ENCODE data around the gene TSPAN3. TPM values are rescaled to one million over a fixed set of nuclear protein-coding genes. Genes with fewer than 3 reads are reported as not detected.

Gene TSPAN3
- total RNA-seq, 1 donor from 2014 or later: 252 TPM

- peak; percentile 62 for TF ChIP-seq CTCF (IDR thresholded peaks at IDR 0.05; ENCODE audit: insufficient read depth, low read length, poor library complexity, severe bottlenecking)
- no peaks in the 10 kb centered on the region for H3K27me3 ChIP-seq (ENCODE audit: control insufficient read depth, insufficient read depth, low read length)
These were observed 36.0 kb downstream of the TSPAN3 start for GRCh38 chr15:77034695-77035489.

DNA sequence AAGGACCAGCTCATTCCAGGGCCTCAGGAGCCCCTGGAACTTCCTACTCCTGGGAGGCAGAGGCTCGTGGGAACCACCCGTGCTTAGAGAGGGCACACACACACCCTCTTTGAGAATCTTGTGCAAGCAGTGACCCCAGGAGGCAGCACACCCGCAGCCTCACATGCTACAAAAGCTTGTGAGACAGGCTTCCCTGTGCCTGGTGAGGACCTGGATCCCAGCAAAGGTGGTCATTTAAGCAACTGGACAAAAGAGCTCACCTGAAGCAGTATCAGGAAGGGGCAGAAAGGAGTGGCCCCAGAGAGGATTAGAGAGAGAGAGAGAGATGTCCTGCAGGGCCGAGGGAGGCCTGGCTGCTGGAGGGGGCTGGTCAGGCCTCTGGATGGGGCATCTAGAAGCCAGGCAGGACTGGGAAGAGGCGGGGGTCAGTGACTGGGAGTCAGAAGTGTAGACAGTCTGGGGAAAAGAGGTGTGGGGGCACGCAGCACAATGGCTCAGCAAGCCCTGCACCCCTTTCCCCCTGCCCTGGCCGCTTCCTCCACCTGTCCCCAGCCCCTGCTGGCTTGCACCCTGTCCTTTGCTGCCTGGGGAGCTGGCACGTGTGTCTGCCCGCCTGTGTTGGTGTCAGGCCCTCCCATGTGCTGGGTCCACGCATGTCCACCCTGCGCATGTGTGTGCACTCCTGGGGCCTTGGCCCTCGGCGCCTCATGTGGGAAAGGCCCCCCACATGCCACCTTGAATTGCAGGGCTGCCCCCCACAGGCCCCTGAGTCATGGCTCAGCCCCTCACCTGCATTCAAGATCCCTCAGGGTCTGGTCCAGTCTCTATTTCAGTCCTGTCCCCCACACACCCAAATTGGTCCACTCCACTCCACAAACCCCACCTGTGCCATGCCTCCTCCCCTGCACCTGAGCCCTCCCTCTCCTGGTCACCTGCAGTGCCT, 36.9 kb downstream of the TSPAN3 start:
- H3K4me3 ChIP-seq (ENCODE audit: low read depth, low read length): no peak overlapping the region
- no peaks in the 10 kb centered on the region for H3K27me3 ChIP-seq (ENCODE audit: control insufficient read depth, insufficient read depth, low read length)
- no peaks in the 10 kb centered on the region for H3K36me3 ChIP-seq (ENCODE audit: control insufficient read depth, insufficient read depth, low read length)
- no peak for TF ChIP-seq CTCF (IDR thresholded peaks at IDR 0.05; ENCODE audit: insufficient read depth, low read length, poor library complexity, severe bottlenecking)
- DNase-seq (ENCODE audit: low read depth): no peak

More at GRCh38 chr15:77034695-77035489, 36.0 kb downstream of the TSPAN3 start:
- DNase-seq (ENCODE audit: low read depth): no peak
- H3K4me3 ChIP-seq (ENCODE audit: low read depth, low read length): no peak overlapping the region
- H3K36me3 ChIP-seq (ENCODE audit: control insufficient read depth, insufficient read depth, low read length): no peaks in the 10 kb centered on the region

- no peak for TF ChIP-seq CTCF (IDR thresholded peaks at IDR 0.05; ENCODE audit: insufficient read depth, low read length, poor library complexity, severe bottlenecking)
- Histone ChIP-seq H3K36me3 (ENCODE audit: control insufficient read depth, insufficient read depth, low read length) (no peaks in the 10 kb centered on the region), H3K4me3 (ENCODE audit: low read depth, low read length) (no peak overlapping the region), H3K27me3 (ENCODE audit: control insufficient read depth, insufficient read depth, low read length) (no peaks in the 10 kb centered on the region)
- DNase-seq (ENCODE audit: low read depth): no peak
These were observed 37.5 kb downstream of the TSPAN3 start for GRCh38 chr15:77033417-77033728.

DNA sequence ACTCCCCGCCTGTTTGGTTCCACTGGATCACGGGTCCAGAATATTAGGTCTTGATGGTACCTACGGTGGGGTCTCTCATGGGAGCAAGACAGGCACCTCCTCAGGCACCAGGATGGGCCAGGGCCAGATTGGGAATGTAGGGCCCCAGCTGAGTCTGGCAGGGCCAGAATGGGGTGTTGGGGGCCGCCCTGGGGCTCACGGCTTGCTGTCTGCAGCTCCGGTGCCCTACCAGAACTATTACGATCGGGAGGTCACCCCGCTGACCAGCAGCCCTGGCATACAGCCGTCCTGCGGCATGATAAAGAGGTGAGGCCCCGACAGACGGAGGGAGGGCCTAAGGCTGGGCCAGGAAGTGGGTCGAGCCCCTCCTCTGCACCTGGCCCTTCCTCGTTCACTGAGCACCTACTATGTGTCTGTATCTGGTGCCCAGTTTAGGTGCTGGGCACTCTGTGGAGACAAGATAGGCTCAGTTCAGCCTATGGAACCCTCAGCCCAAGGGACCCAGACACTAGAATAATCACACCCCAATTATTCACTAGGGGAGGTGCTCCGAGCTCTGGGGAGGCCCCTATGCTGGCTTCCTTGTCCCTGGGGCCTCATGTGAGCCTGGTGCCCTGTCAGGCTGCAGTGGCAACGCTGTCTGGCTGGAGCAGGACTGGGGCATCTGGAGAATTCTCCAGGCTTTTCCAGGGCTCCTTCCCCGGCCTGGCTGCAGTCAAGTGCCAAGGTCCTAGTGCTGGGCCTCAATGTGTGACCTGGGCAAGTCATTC, 38.1 kb downstream of the TSPAN3 start:
- H3K36me3 ChIP-seq (ENCODE audit: control insufficient read depth, insufficient read depth, low read length): no peaks in the 10 kb centered on the region

More for the DNA sequence above, 38.1 kb downstream of the TSPAN3 start:
- Histone ChIP-seq H3K27me3 (ENCODE audit: control insufficient read depth, insufficient read depth, low read length) (peaks cover 2% of the 10 kb centered on the region), H3K4me3 (ENCODE audit: low read depth, low read length) (no peak overlapping the region)
- TF ChIP-seq CTCF (IDR thresholded peaks at IDR 0.05; ENCODE audit: insufficient read depth, low read length, poor library complexity, severe bottlenecking): no peak
- no peak for DNase-seq (ENCODE audit: low read depth)
